ENCODE data around the gene SUPT5H.

SUPT5H gene

GRCh38 chr19:39499932-39500331 is 54.5 kb downstream of the SUPT5H start:
- no peak overlapping the region for H3K4me3 ChIP-seq (ENCODE audit: low read depth, low read length)
- no peak for TF ChIP-seq CTCF (IDR thresholded peaks at IDR 0.05; ENCODE audit: borderline replicate concordance, insufficient read depth, low read depth, low read length)

GRCh38 chr19:39500543-39500942 is 55.2 kb downstream of the SUPT5H start:
- TF ChIP-seq CTCF (IDR thresholded peaks at IDR 0.05; ENCODE audit: borderline replicate concordance, insufficient read depth, low read depth, low read length), result no peak
- H3K4me3 ChIP-seq (ENCODE audit: low read depth, low read length), result no peak overlapping the region

- no peak for TF ChIP-seq CTCF (IDR thresholded peaks at IDR 0.05; ENCODE audit: borderline replicate concordance, insufficient read depth, low read depth, low read length)
- no peak overlapping the region for H3K4me3 ChIP-seq (ENCODE audit: low read depth, low read length)
Measured at GRCh38 chr19:39501340-39501739, 56.0 kb downstream of the SUPT5H start.

GRCh38 chr19:39502640-39503417 is 57.4 kb downstream of the SUPT5H start:
- H3K4me3 ChIP-seq (ENCODE audit: low read depth, low read length), result no peak overlapping the region

GRCh38 chr19:39506598-39506943 is 61.2 kb downstream of the SUPT5H start:
- no peak overlapping the region for H3K4me3 ChIP-seq (ENCODE audit: low read depth, low read length)
- TF ChIP-seq CTCF (IDR thresholded peaks at IDR 0.05; ENCODE audit: borderline replicate concordance, insufficient read depth, low read depth, low read length), result no peak

More at GRCh38 chr19:39502640-39503417, 57.4 kb downstream of the SUPT5H start:
- peak; percentile 98 for TF ChIP-seq CTCF (IDR thresholded peaks at IDR 0.05; ENCODE audit: borderline replicate concordance, insufficient read depth, low read depth, low read length)

- TF ChIP-seq CTCF (IDR thresholded peaks at IDR 0.05; ENCODE audit: borderline replicate concordance, insufficient read depth, low read depth, low read length), result no peak
- H3K4me3 ChIP-seq (ENCODE audit: low read depth, low read length), result peak overlapping the region; percentile 64
Measured at GRCh38 chr19:39506944-39507714, 61.7 kb downstream of the SUPT5H start.

Measured in GM12875 (cell line).